T-helper 1 cell treated with Interleukin-12 subunit alpha and Interleukin-12 subunit beta and Interleukin-4 antibody, amounts not matched to agents 30 μg/mL and 1 μg/mL, for 36 hours (primary cell): Measurements from ENCODE around the gene TNFRSF14.
A peak's percentile ranks its signal among the peaks of the same experiment; 100 is the strongest.

Experiments used
- H3K27ac Mint-ChIP-seq: one replicate; pipeline ENCODE4 v1.8.0; 2021; ENCODE audit warnings: mild to moderate bottlenecking, mixed read lengths
- H3K27me3 Mint-ChIP-seq: one replicate; pipeline ENCODE4 v1.8.0; 2021; ENCODE audit warnings: low read depth, mixed read lengths
- H3K36me3 Mint-ChIP-seq: one replicate; pipeline ENCODE4 v1.8.0; 2021; ENCODE audit warnings: low read depth, mixed read lengths
- H3K4me1 Mint-ChIP-seq: one replicate; pipeline ENCODE4 v1.8.0; 2021; ENCODE audit warnings: low read depth, mixed read lengths
- H3K4me3 Mint-ChIP-seq: one replicate; pipeline ENCODE4 v1.8.0; 2021; ENCODE audit warnings: mild to moderate bottlenecking, moderate library complexity, mixed read lengths
- H3K9me3 Mint-ChIP-seq: one replicate; pipeline ENCODE4 v1.8.0; 2021; ENCODE audit warnings: mixed read lengths

The TNFRSF14 gene

GRCh38 chr1:2587071-2587859 is 31.1 kb downstream of the TNFRSF14 start:
- no peaks in the 10 kb centered on the region for H3K27me3 Mint-ChIP-seq
- peak overlapping the region; percentile 77 for H3K4me3 Mint-ChIP-seq
- no peaks in the 10 kb centered on the region for H3K9me3 Mint-ChIP-seq
- H3K4me1 Mint-ChIP-seq = peaks cover 23% of the 10 kb centered on the region
- peaks cover 6% of the 10 kb centered on the region for H3K36me3 Mint-ChIP-seq
- no peak overlapping the region for H3K27ac Mint-ChIP-seq

- H3K36me3 Mint-ChIP-seq = peaks cover 4% of the 10 kb centered on the region
- H3K27me3 Mint-ChIP-seq = no peaks in the 10 kb centered on the region
- H3K4me3 Mint-ChIP-seq = peak overlapping the region; percentile 77
- peaks cover 24% of the 10 kb centered on the region for H3K4me1 Mint-ChIP-seq
- H3K9me3 Mint-ChIP-seq = no peaks in the 10 kb centered on the region
- H3K27ac Mint-ChIP-seq = no peak overlapping the region
Observed at GRCh38 chr1:2587860-2588571, 31.8 kb downstream of the TNFRSF14 start.

GRCh38 chr1:2588661-2589430 is 32.7 kb downstream of the TNFRSF14 start:
- Mint-ChIP-seq H3K36me3 (peaks cover 4% of the 10 kb centered on the region), H3K27ac (no peak overlapping the region), H3K4me3 (peak overlapping the region; percentile 4), H3K9me3 (no peaks in the 10 kb centered on the region), H3K4me1 (peaks cover 17% of the 10 kb centered on the region), H3K27me3 (no peaks in the 10 kb centered on the region)

- H3K27ac Mint-ChIP-seq = no peak overlapping the region
- H3K4me3 Mint-ChIP-seq = peak overlapping the region; percentile 25
- H3K4me1 Mint-ChIP-seq = peaks cover 9% of the 10 kb centered on the region
Observed at GRCh38 chr1:2589431-2590232, 33.5 kb downstream of the TNFRSF14 start.

GRCh38 chr1:2590233-2591141 is 34.3 kb downstream of the TNFRSF14 start:
- no peaks in the 10 kb centered on the region for H3K9me3 Mint-ChIP-seq
- H3K4me3 Mint-ChIP-seq = peak overlapping the region; percentile 25
- no peak overlapping the region for H3K27ac Mint-ChIP-seq
- peaks cover 4% of the 10 kb centered on the region for H3K36me3 Mint-ChIP-seq
- H3K4me1 Mint-ChIP-seq = peaks cover 3% of the 10 kb centered on the region
- no peaks in the 10 kb centered on the region for H3K27me3 Mint-ChIP-seq

More at GRCh38 chr1:2589431-2590232, 33.5 kb downstream of the TNFRSF14 start:
- Mint-ChIP-seq H3K9me3 (no peaks in the 10 kb centered on the region), H3K36me3 (peaks cover 4% of the 10 kb centered on the region), H3K27me3 (no peaks in the 10 kb centered on the region)

- Mint-ChIP-seq H3K36me3 (peaks cover 4% of the 10 kb centered on the region), H3K27me3 (no peaks in the 10 kb centered on the region), H3K4me3 (no peak overlapping the region), H3K4me1 (peaks cover 3% of the 10 kb centered on the region), H3K27ac (no peak overlapping the region), H3K9me3 (no peaks in the 10 kb centered on the region)
Observed at GRCh38 chr1:2591233-2591580, 35.0 kb downstream of the TNFRSF14 start.

- Mint-ChIP-seq H3K27ac (no peak overlapping the region), H3K27me3 (no peaks in the 10 kb centered on the region), H3K4me3 (no peak overlapping the region), H3K36me3 (peaks cover 4% of the 10 kb centered on the region), H3K9me3 (no peaks in the 10 kb centered on the region), H3K4me1 (peaks cover 3% of the 10 kb centered on the region)
Observed at GRCh38 chr1:2591581-2592261, 35.5 kb downstream of the TNFRSF14 start.

- H3K4me1 Mint-ChIP-seq = peaks cover 3% of the 10 kb centered on the region
- H3K9me3 Mint-ChIP-seq = no peaks in the 10 kb centered on the region
- H3K27ac Mint-ChIP-seq = no peak overlapping the region
- H3K27me3 Mint-ChIP-seq = no peaks in the 10 kb centered on the region
- peaks cover 4% of the 10 kb centered on the region for H3K36me3 Mint-ChIP-seq
- H3K4me3 Mint-ChIP-seq = peak overlapping the region; percentile 51
Observed at GRCh38 chr1:2592672-2593071, 36.5 kb downstream of the TNFRSF14 start.

- H3K27me3 Mint-ChIP-seq = peaks cover 5% of the 10 kb centered on the region
- H3K4me1 Mint-ChIP-seq = peaks cover 3% of the 10 kb centered on the region
- no peak overlapping the region for H3K27ac Mint-ChIP-seq
- no peak overlapping the region for H3K4me3 Mint-ChIP-seq
- peaks cover 4% of the 10 kb centered on the region for H3K36me3 Mint-ChIP-seq
- H3K9me3 Mint-ChIP-seq = no peaks in the 10 kb centered on the region
Observed at GRCh38 chr1:2593251-2593878, 37.2 kb downstream of the TNFRSF14 start.

GRCh38 chr1:2594001-2594640 is 38.0 kb downstream of the TNFRSF14 start:
- Mint-ChIP-seq H3K27ac (no peak overlapping the region), H3K27me3 (peaks cover 9% of the 10 kb centered on the region), H3K36me3 (peaks cover 4% of the 10 kb centered on the region), H3K4me1 (peaks cover 3% of the 10 kb centered on the region), H3K4me3 (no peak overlapping the region), H3K9me3 (no peaks in the 10 kb centered on the region)

GRCh38 chr1:2594641-2595131 is 38.5 kb downstream of the TNFRSF14 start:
- no peak overlapping the region for H3K4me3 Mint-ChIP-seq
- H3K27ac Mint-ChIP-seq = no peak overlapping the region
- peaks cover 3% of the 10 kb centered on the region for H3K4me1 Mint-ChIP-seq
- H3K36me3 Mint-ChIP-seq = no peaks in the 10 kb centered on the region
- H3K27me3 Mint-ChIP-seq = peaks cover 9% of the 10 kb centered on the region
- no peaks in the 10 kb centered on the region for H3K9me3 Mint-ChIP-seq

GRCh38 chr1:2595261-2595811 is 39.2 kb downstream of the TNFRSF14 start:
- Mint-ChIP-seq H3K4me1 (peaks cover 3% of the 10 kb centered on the region), H3K4me3 (no peak overlapping the region), H3K27ac (no peak overlapping the region), H3K27me3 (peaks cover 9% of the 10 kb centered on the region), H3K9me3 (no peaks in the 10 kb centered on the region), H3K36me3 (no peaks in the 10 kb centered on the region)
